HL-60 (cell line): ENCODE results near the gene CCDC197.
A peak's percentile ranks its signal among the peaks of the same experiment; 100 is the strongest.

ENCODE experiments used
- DNase-seq, 2 experiments: peaks; one replicate each; pipeline ENCODE4 v3.0.0-alpha.2; 2010 to 2020; ENCODE audit warnings: low read depth in 1 of 2, low spot score in 1 of 2
- H3K27ac ChIP-seq: fragments of 250-450 bp; sonication (Bioruptor Pico); replicated peaks from 2 replicates; pipeline ENCODE4 v1.5.1; 2020; ENCODE audit warnings: mild to moderate bottlenecking, moderate library complexity
- H3K27me3 ChIP-seq: fragments of 250-450 bp; sonication (Bioruptor Pico); 2 replicates; pipeline ENCODE4 v1.5.1; 2021; ENCODE audit warnings: mild to moderate bottlenecking, moderate library complexity; ENCODE audit not compliant: insufficient read depth, poor library complexity, severe bottlenecking
- H3K4me3 ChIP-seq: replicated peaks from 2 replicates; pipeline ENCODE4 v1.5.1; 2011; ENCODE audit warnings: mild to moderate bottlenecking, control low read depth, low read length; ENCODE audit not compliant: insufficient read depth
- CTCF ChIP-seq: IDR thresholded peaks from one replicate; pipeline ENCODE4 v1.5.1; 2011; ENCODE audit warnings: low read length, control low read depth, inconsistent platforms; ENCODE audit not compliant: insufficient read depth
- GABPA ChIP-seq: IDR thresholded peaks from 2 replicates; pipeline ENCODE4 v1.6.1; 2012; ENCODE audit warnings: low read depth
- POLR2AphosphoS5 ChIP-seq: IDR thresholded peaks from 2 replicates; pipeline ENCODE4 v1.6.1; 2012; ENCODE audit warnings: low read depth
- REST ChIP-seq: IDR thresholded peaks from 2 replicates; pipeline ENCODE4 v1.6.1; 2012; ENCODE audit warnings: low read depth; ENCODE audit not compliant: insufficient replicate concordance
- SPI1 ChIP-seq: IDR thresholded peaks from 2 replicates; pipeline ENCODE4 v1.6.1; 2012; ENCODE audit warnings: low read depth, mild to moderate bottlenecking, borderline replicate concordance

CCDC197 gene

GRCh38 chr14:94005324-94006073 lies 8.4 kb downstream of the CCDC197 start:
- Histone ChIP-seq H3K27me3 (no peaks in the 10 kb centered on the region), H3K27ac (no peak overlapping the region), H3K4me3 (no peak overlapping the region)
- DNase-seq: no peak
- peak; percentile 36 for TF ChIP-seq CTCF
- no peak for TF ChIP-seq SPI1
- no peak for TF ChIP-seq POLR2AphosphoS5
- no peak for TF ChIP-seq GABPA

DNA sequence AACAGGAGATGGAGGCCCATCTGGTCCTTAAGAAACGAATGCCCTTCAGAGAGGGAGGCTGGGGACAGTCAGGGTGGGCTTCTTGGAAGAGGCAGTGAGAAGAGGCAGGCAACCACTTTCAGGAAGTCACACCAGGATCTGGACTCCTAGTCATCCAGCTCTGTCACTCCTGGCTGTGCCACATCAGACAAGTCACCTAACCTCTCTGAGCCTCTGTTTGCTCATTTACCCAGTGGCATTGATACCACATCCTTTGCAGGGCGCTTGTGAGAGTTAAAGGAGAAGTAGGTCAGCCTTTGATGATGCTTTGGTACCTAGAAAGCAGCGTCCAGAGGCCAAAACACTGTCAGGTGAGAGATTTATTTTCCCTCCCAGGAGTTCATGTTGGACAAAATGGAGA lies 11.1 kb downstream of the CCDC197 start:
- Histone ChIP-seq H3K27me3 (no peaks in the 10 kb centered on the region), H3K4me3 (no peak overlapping the region), H3K27ac (no peak overlapping the region)
- TF ChIP-seq GABPA (no peak), SPI1 (no peak), POLR2AphosphoS5 (no peak), REST (no peak), CTCF (no peak)
- no peak for DNase-seq

DNA sequence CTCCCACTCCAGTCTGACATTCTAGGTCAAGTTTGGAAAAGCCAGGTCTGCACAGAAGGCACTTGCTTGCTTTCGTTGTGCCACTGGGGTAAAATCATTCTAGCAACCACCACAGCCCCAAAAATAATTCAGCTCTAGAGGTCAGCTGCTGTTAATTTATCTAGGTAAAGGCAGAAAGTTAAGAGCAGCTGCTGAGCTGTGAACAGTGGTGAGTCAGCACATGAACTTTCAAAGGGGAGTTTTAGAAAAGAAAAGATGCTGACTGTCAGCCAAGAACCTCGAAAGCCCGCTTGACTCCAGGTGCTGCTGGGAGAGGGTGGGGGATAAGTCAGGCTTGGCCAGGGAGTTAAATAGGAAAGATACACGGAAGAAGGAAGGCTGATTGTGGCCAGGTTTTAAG lies 12.7 kb downstream of the CCDC197 start:
- Histone ChIP-seq H3K27me3 (no peaks in the 10 kb centered on the region), H3K4me3 (no peak overlapping the region), H3K27ac (no peak overlapping the region)
- no peak for TF ChIP-seq GABPA
- TF ChIP-seq REST: no peak
- no peak for TF ChIP-seq CTCF
- no peak for TF ChIP-seq SPI1
- TF ChIP-seq POLR2AphosphoS5: no peak
- no peak for DNase-seq

DNA sequence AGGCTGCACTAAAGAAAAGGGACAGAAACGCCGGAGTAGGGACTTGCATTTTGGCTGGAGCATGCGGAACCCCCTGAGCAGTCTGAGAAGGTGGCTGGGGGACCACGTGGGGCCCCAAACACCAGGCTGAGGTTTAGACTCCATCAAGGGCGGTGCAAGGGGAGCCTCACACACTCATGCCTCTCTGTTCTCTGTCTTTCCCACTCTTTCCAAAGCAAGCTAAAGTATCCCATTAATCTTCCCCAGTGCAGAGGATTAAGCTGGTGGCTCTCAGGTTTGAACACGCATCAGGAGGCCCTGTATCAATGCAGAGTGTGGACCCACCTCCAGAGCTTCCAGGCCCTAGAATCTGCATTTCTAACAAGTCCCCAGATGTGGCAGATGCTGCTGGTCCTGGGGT lies 13.5 kb downstream of the CCDC197 start:
- TF ChIP-seq POLR2AphosphoS5: no peak
- no peak for TF ChIP-seq GABPA
- no peak for TF ChIP-seq CTCF
- TF ChIP-seq REST: no peak
- no peak for TF ChIP-seq SPI1
- H3K4me3 ChIP-seq: no peak overlapping the region

More for the DNA sequence above, 13.5 kb downstream of the CCDC197 start:
- DNase-seq: no peak
- Histone ChIP-seq H3K27ac (no peak overlapping the region), H3K27me3 (no peaks in the 10 kb centered on the region)
